HUES64 (cell line): ENCODE measurements around the gene GRAMD2A.

Experiments used
- H3K27ac ChIP-seq: 2 replicates; pipeline ENCODE4 v1.7.0; 2013; ENCODE audit warnings: low read depth, low read length, inconsistent platforms
- H3K27me3 ChIP-seq: 2 replicates; pipeline ENCODE4 v1.6.1; 2013; ENCODE audit warnings: mild to moderate bottlenecking, low read length; ENCODE audit not compliant: insufficient read depth
- H3K36me3 ChIP-seq: 2 replicates; pipeline ENCODE4 v1.6.1; 2013; ENCODE audit warnings: mild to moderate bottlenecking, low read length; ENCODE audit not compliant: insufficient read depth
- H3K4me1 ChIP-seq: 2 replicates; pipeline ENCODE4 v1.6.1; 2013; ENCODE audit warnings: mild to moderate bottlenecking, low read length, moderate library complexity; ENCODE audit not compliant: insufficient read depth
- H3K4me3 ChIP-seq: 2 replicates; pipeline ENCODE4 v1.5.1; 2013; ENCODE audit warnings: mild to moderate bottlenecking, low read length, moderate library complexity
- H3K9ac ChIP-seq: 2 replicates; pipeline ENCODE4 v1.6.1; 2013; ENCODE audit warnings: mild to moderate bottlenecking, low read depth, low read length
- H3K9me3 ChIP-seq: 2 replicates; pipeline ENCODE4 v1.6.1; 2013; ENCODE audit warnings: low read depth, low read length; ENCODE audit not compliant: insufficient read depth
- WGBS: fragments of 150-250, 120-280 bp; methylation state at CpG from one replicate; pipeline ENCODE4 v1.1.7; 2013; ENCODE audit warnings: missing lambda C conversion rate; 5-methylcytosine and 5-hydroxymethylcytosine counted together

The GRAMD2A gene

GRCh38 chr15:72124218-72124617, 73.4 kb downstream of the GRAMD2A start:
- no peak overlapping the region for H3K27ac ChIP-seq
- WGBS = 83% methylated on average over 1 of the region's 1 CpG

GRCh38 chr15:72118017-72118978, 79.3 kb downstream of the GRAMD2A start, which contains the start of the genes MYO9A and SENP8:
Gene MYO9A (minus strand): TSS chr15:72118150. CDS start chr15:72046563, 71,587 bp downstream.
Gene SENP8 (plus strand): TSS chr15:72118403. CDS start chr15:72139624, 21,221 bp downstream.
- Histone ChIP-seq H3K4me3 (peak within 1 kb of the TSS; percentile 98), H3K4me1 (peaks cover 10% of the 10 kb centered on the region), H3K27ac (peak within 1 kb of the TSS; percentile 98), H3K27me3 (no peaks in the 10 kb centered on the region), H3K9ac (peak within 1 kb of the TSS; percentile 97), H3K36me3 (no peaks in the 10 kb centered on the region), H3K9me3 (no peaks in the 10 kb centered on the region)
- WGBS = 1% methylated on average over 69 of the region's 69 CpGs

More at GRCh38 chr15:72124218-72124617, 73.4 kb downstream of the GRAMD2A start:
- Histone ChIP-seq H3K4me1 (no peaks in the 10 kb centered on the region; the same call in 1 of the 2 replicates), H3K4me3 (no peak overlapping the region), H3K9me3 (no peaks in the 10 kb centered on the region), H3K27me3 (no peaks in the 10 kb centered on the region), H3K9ac (no peak overlapping the region), H3K36me3 (no peaks in the 10 kb centered on the region)

- H3K9me3 ChIP-seq = no peaks in the 10 kb centered on the region
- no peaks in the 10 kb centered on the region for H3K27me3 ChIP-seq
- peak overlapping the region; percentile 98 for H3K4me3 ChIP-seq
- H3K4me1 ChIP-seq = peaks cover 10% of the 10 kb centered on the region
- H3K36me3 ChIP-seq = no peaks in the 10 kb centered on the region
- WGBS = under 1% methylated on average over 59 of the region's 59 CpGs
- peak overlapping the region; percentile 61 for H3K9ac ChIP-seq
- H3K27ac ChIP-seq = peak overlapping the region; percentile 84
Observed at GRCh38 chr15:72117486-72118016, 80.0 kb downstream of the GRAMD2A start.

GRCh38 chr15:72116731-72117485, 80.7 kb downstream of the GRAMD2A start:
- peaks cover 10% of the 10 kb centered on the region for H3K4me1 ChIP-seq
- no peaks in the 10 kb centered on the region for H3K27me3 ChIP-seq
- H3K4me3 ChIP-seq = peak overlapping the region; percentile 98
- no peaks in the 10 kb centered on the region for H3K9me3 ChIP-seq
- 4% methylated on average over 24 of the region's 24 CpGs for WGBS
- H3K9ac ChIP-seq = peak overlapping the region; percentile 36
- no peaks in the 10 kb centered on the region for H3K36me3 ChIP-seq
- no peak overlapping the region for H3K27ac ChIP-seq

- 91% methylated on average over 4 of the region's 4 CpGs for WGBS
Observed at GRCh38 chr15:72113347-72114031, 84.1 kb downstream of the GRAMD2A start.

GRCh38 chr15:72112805-72113204, 84.8 kb downstream of the GRAMD2A start:
- H3K36me3 ChIP-seq = no peaks in the 10 kb centered on the region
- no peak overlapping the region for H3K27ac ChIP-seq
- H3K9me3 ChIP-seq = no peaks in the 10 kb centered on the region
- H3K4me3 ChIP-seq = no peak overlapping the region
- H3K4me1 ChIP-seq = peaks cover 10% of the 10 kb centered on the region
- H3K27me3 ChIP-seq = no peaks in the 10 kb centered on the region
- H3K9ac ChIP-seq = no peak overlapping the region

More at GRCh38 chr15:72113347-72114031, 84.1 kb downstream of the GRAMD2A start:
- Histone ChIP-seq H3K4me1 (peaks cover 10% of the 10 kb centered on the region), H3K9ac (no peak overlapping the region), H3K27ac (no peak overlapping the region), H3K27me3 (no peaks in the 10 kb centered on the region), H3K4me3 (no peak overlapping the region), H3K36me3 (no peaks in the 10 kb centered on the region), H3K9me3 (no peaks in the 10 kb centered on the region)

GRCh38 chr15:72112116-72112515, 85.5 kb downstream of the GRAMD2A start:
- Histone ChIP-seq H3K9ac (no peak overlapping the region), H3K27me3 (no peaks in the 10 kb centered on the region), H3K4me1 (peaks cover 10% of the 10 kb centered on the region), H3K4me3 (no peak overlapping the region), H3K36me3 (no peaks in the 10 kb centered on the region), H3K27ac (no peak overlapping the region), H3K9me3 (no peaks in the 10 kb centered on the region)
- 96% methylated on average over 2 of the region's 2 CpGs for WGBS

- 96% methylated on average over 3 of the region's 3 CpGs for WGBS
- Histone ChIP-seq H3K4me3 (no peak overlapping the region), H3K27ac (no peak overlapping the region), H3K9me3 (no peaks in the 10 kb centered on the region), H3K36me3 (no peaks in the 10 kb centered on the region), H3K4me1 (no peaks in the 10 kb centered on the region), H3K9ac (no peak overlapping the region), H3K27me3 (no peaks in the 10 kb centered on the region)
Observed at GRCh38 chr15:72110355-72110754, 87.2 kb downstream of the GRAMD2A start.
